Aorta (tissue), 5 donors: ENCODE measurements around the gene GALNT10. TPM values are rescaled to one million over a fixed set of nuclear protein-coding genes. Genes with fewer than 3 reads are reported as not detected.

Experiments
- ATAC-seq: fragments of 200-7000 bp; cut with Tn5 transposase; one replicate; pipeline ENCODE4 v1.9.1; 2022; ENCODE audit warnings: moderate library complexity; ENCODE audit not compliant: low FRiP score
- DNase-seq, 2 donors: peaks; one replicate each; pipeline ENCODE4 v3.0.0-alpha.2; 2020
- H3K27ac ChIP-seq, 2 donors: one replicate each; pipeline ENCODE4 v1.5.1; 2013; ENCODE audit warnings: low read length in 2 of 2, mild to moderate bottlenecking in 2 of 2, moderate library complexity in 2 of 2, control low read depth in 1 of 2, inconsistent platforms in 1 of 2, low read depth in 1 of 2
- H3K27me3 ChIP-seq, 2 donors: one replicate each; pipeline ENCODE4 v1.6.1; 2013; ENCODE audit warnings: control low read depth in 1 of 2, low read length in 1 of 2, mild to moderate bottlenecking in 1 of 2, moderate library complexity in 1 of 2; ENCODE audit not compliant: insufficient read depth in 2 of 2, control insufficient read depth in 1 of 2
- H3K36me3 ChIP-seq, 2 donors: one replicate each; pipeline ENCODE4 v1.6.1; 2013; ENCODE audit warnings: control low read depth in 1 of 2, low read length in 1 of 2, mild to moderate bottlenecking in 1 of 2; ENCODE audit not compliant: insufficient read depth in 2 of 2, control insufficient read depth in 1 of 2
- H3K4me1 ChIP-seq, 2 donors: one replicate each; pipeline ENCODE4 v1.6.1; 2013; ENCODE audit warnings: low read length in 2 of 2, control low read depth in 1 of 2, mild to moderate bottlenecking in 1 of 2, moderate library complexity in 1 of 2; ENCODE audit not compliant: insufficient read depth in 2 of 2, control insufficient read depth in 1 of 2
- H3K4me3 ChIP-seq, 2 donors: one replicate each; pipeline ENCODE4 v1.5.1; 2013; ENCODE audit warnings: low read length in 2 of 2, control low read depth in 1 of 2, mild to moderate bottlenecking in 1 of 2
- H3K9me3 ChIP-seq: one replicate; pipeline ENCODE4 v1.6.1; 2013; ENCODE audit warnings: mild to moderate bottlenecking, low read length; ENCODE audit not compliant: control insufficient read depth
- WGBS, 2 donors: extraction: QIAGEN DNeasy Blood & Tissue Kit; methylation state at CpG; one replicate each; pipeline ENCODE4 v1.1.7; 2013; 5-methylcytosine and 5-hydroxymethylcytosine counted together
- intact Hi-C, 2 donors: fragments of 100-400 bp; cut with DNase I; formaldehyde crosslinking; loops; one replicate each; pipeline versions ENCODE4 v1.14.2 to v1.15.0; 2022
- polyA plus RNA-seq, 2 donors: library from polyadenylated mRNA; stranded (reverse); fragments of 200-250 nt; gene quantifications; one replicate each; pipeline ENCODE4 v1.2.3, GENCODE V29; 2013
- total RNA-seq, 2 donors: library from RNA; stranded (reverse); fragmentation: NEBNext Ultra II Directional; extraction: Animal tissue kit (Norgen Biotek cat#: 25700); gene quantifications; one replicate each; pipeline ENCODE4 v1.2.1, GENCODE V29; 2021
- donor health status: healthy with polysubstance abuse.
- donor health status: Bipolar disorder and iron deficiency.
- donor health status: DM: no; HTN: no; CAD: no.
- donor health status: DM: no; HTN: no; CAD: no.
- donor health status: DM: yes; HTN: yes; CAD: no.

The GALNT10 gene
- total and polyA plus RNA-seq, 4 donors = 9.1 to 44.2 (median 26.7) TPM

GRCh38 chr5:154257046-154257445, 66.5 kb downstream of the GALNT10 start:
- no peak overlapping the region for H3K27ac ChIP-seq
- intact Hi-C loops = no loop called here
- 68 to 83% methylated on average over 2 of the region's 2 CpGs for WGBS, 2 donors
- H3K9me3 ChIP-seq = no peaks in the 10 kb centered on the region
- H3K36me3 ChIP-seq = no peaks in the 10 kb centered on the region
- no peak overlapping the region for H3K4me3 ChIP-seq
- no peaks in the 10 kb centered on the region for H3K27me3 ChIP-seq
- DNase-seq = no peak
- no peaks in the 10 kb centered on the region for H3K4me1 ChIP-seq
- ATAC-seq = no peak

DNA sequence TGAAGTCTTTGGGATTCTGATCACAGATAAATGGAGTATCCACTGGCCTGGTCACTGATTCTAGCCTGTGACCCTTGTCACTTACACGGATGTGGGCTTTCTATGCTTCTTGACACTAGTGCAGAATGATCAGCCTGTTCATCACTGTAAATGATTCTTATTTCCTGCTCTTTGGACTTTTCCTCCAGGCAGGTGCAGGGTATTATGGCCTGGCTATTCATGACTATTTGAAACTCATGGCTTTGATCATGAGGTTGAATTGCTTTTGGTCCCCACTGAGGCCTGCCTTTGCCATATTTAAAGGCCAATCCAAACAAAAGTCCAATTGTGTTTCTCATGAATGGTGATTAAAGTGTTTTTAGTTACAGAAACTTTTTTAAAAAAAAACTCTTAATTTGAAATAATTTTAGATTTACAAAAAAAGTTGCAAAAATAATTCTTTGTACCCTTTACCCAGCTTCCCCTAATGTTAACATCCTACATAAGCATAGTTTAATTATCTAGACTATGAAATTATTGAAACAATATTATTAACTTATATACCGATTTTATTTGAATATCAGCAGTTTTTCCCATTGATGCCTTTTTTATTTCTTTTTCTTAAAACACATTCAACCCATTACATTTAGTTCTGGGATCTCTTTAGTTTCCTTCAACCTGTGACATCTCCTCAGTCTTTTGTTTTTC, 68.1 kb downstream of the GALNT10 start:
- Histone ChIP-seq H3K36me3 (no peaks in the 10 kb centered on the region), H3K9me3 (no peaks in the 10 kb centered on the region), H3K27me3 (no peaks in the 10 kb centered on the region), H3K27ac (no peak overlapping the region), H3K4me3 (no peak overlapping the region), H3K4me1 (no peaks in the 10 kb centered on the region)
- no peak for DNase-seq
- WGBS, 2 donors = 92 to 96% methylated on average over 2 of the region's 2 CpGs
- no peak for ATAC-seq
- intact Hi-C loops = no loop called here

DNA sequence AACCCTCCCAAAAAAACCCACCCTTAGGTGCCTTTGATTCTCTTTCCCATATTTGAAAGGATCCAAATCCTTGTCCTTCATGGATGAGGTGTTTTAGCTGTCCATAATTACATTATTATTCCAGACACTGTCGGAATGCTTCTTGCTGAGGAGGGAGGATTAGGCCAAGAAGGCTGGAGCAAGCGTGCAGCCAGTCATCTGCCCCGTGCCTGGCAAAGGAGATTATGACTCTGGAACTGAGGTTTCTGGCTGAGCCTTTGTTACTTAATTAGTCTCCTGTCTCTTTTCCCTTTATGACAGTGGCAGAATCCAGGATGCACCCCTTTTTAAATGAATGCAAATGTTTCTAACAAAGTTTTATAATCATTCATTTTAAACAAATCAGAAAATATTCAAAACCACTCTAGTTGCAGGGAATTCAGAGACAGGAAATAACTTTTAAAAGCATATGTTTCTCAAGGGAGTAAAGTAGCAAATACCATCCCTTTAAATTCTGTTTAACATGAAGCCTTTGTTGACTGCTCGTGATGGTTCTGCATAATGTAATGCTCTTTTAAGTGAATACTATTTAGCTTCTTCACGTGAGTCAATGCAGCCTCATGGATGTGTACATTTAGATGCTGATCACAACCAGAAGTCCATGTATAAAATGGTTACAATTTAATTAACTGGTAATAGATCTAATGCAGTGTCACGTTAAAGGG, 69.8 kb downstream of the GALNT10 start:
- no peaks in the 10 kb centered on the region for H3K36me3 ChIP-seq
- no peaks in the 10 kb centered on the region for H3K4me1 ChIP-seq
- no peaks in the 10 kb centered on the region for H3K9me3 ChIP-seq
- no peaks in the 10 kb centered on the region for H3K27me3 ChIP-seq
- no peak overlapping the region for H3K4me3 ChIP-seq
- intact Hi-C loops = no loop called here
- H3K27ac ChIP-seq = no peak overlapping the region
- 65 to 73% methylated on average over 6 of the region's 6 CpGs for WGBS, 2 donors
- ATAC-seq (no peak), DNase-seq (no peak)

GRCh38 chr5:154262342-154262741, 71.8 kb downstream of the GALNT10 start:
- WGBS, 2 donors = 95 to 98% methylated on average over 2 of the region's 2 CpGs

GRCh38 chr5:154264549-154265196, 74.1 kb downstream of the GALNT10 start:
- no peak overlapping the region for H3K27ac ChIP-seq
- H3K9me3 ChIP-seq = no peaks in the 10 kb centered on the region
- no peaks in the 10 kb centered on the region for H3K27me3 ChIP-seq
- ATAC-seq = no peak
- no peak for DNase-seq
- H3K4me3 ChIP-seq = no peak overlapping the region
- no peaks in the 10 kb centered on the region for H3K36me3 ChIP-seq
- intact Hi-C loops = no loop called here
- 61 to 71% methylated on average over 5 of the region's 5 CpGs for WGBS, 2 donors
- H3K4me1 ChIP-seq = peaks cover 0 to 4% of the 10 kb centered on the region in 2 donors

More at GRCh38 chr5:154262342-154262741, 71.8 kb downstream of the GALNT10 start:
- H3K4me3 ChIP-seq = no peak overlapping the region
- H3K27me3 ChIP-seq = no peaks in the 10 kb centered on the region
- no peaks in the 10 kb centered on the region for H3K9me3 ChIP-seq
- H3K36me3 ChIP-seq = no peaks in the 10 kb centered on the region
- H3K27ac ChIP-seq = no peak overlapping the region
- H3K4me1 ChIP-seq = peaks cover 0 to 1% of the 10 kb centered on the region in 2 donors
- intact Hi-C loops = no loop called here
- DNase-seq (no peak), ATAC-seq (no peak)

DNA sequence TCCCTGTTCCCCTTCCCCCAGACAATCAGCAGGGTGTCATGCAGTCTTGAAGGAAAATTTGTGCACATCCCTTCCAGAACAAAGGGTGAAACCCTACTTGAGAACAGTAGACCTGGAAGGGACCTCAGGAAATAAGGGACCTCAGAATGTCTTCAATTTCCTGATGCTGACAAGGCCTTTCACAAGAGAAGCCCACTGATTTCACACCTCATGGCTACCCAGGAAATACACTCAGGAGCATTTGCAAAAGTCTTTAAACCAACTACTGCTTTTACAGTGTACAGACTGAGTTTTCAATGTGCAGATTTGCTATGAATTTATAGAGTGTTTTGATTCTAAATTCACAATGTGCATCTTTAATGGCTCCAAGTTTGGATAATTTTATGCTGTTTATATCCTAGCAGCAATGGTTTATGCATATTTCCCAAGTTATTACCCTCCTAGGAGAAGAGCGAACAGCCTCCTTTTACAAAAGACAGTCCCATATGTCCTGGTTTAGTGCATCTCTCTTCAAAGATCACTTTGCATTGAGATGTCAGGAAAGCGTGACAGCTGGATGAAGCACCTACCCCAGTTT, 74.8 kb downstream of the GALNT10 start:
- Histone ChIP-seq H3K27me3 (no peaks in the 10 kb centered on the region), H3K36me3 (no peaks in the 10 kb centered on the region), H3K27ac (no peak overlapping the region), H3K4me3 (no peak overlapping the region), H3K4me1 (peaks cover 0 to 4% of the 10 kb centered on the region in 2 donors), H3K9me3 (no peaks in the 10 kb centered on the region)
- 99 to 100% methylated on average over 2 of the region's 2 CpGs for WGBS, 2 donors
- DNase-seq = no peak
- no peak for ATAC-seq
- intact Hi-C loops = no loop called here

GRCh38 chr5:154267516-154267915, 77.0 kb downstream of the GALNT10 start:
- no peaks in the 10 kb centered on the region for H3K36me3 ChIP-seq
- ATAC-seq = no peak

GRCh38 chr5:154268073-154268472, 77.5 kb downstream of the GALNT10 start:
- Histone ChIP-seq H3K4me3 (no peak overlapping the region), H3K4me1 (peaks cover 0 to 4% of the 10 kb centered on the region in 2 donors), H3K27me3 (no peaks in the 10 kb centered on the region), H3K9me3 (no peaks in the 10 kb centered on the region), H3K36me3 (no peaks in the 10 kb centered on the region), H3K27ac (no peak overlapping the region)
- ATAC-seq (no peak), DNase-seq (no peak)
- 89 to 90% methylated on average over 3 of the region's 3 CpGs for WGBS, 2 donors
- intact Hi-C loops = no loop called here

More at GRCh38 chr5:154267516-154267915, 77.0 kb downstream of the GALNT10 start:
- Histone ChIP-seq H3K9me3 (no peaks in the 10 kb centered on the region), H3K4me3 (no peak overlapping the region), H3K27me3 (no peaks in the 10 kb centered on the region), H3K27ac (no peak overlapping the region), H3K4me1 (peaks cover 0 to 4% of the 10 kb centered on the region in 2 donors)
- intact Hi-C loops = no loop called here
- DNase-seq = no peak
